RWPE2 (cell line): ENCODE results near the gene ADGRL4.

Source experiments
- ATAC-seq: fragments of 200-7000 bp; cut with Tn5 transposase; 3 replicates; pipeline ENCODE4 v1.9.1; 2021; ENCODE audit warnings: low read depth
- DNase-seq: peaks from one replicate; pipeline ENCODE4 v3.0.0-alpha.2; 2020; ENCODE audit warnings: low spot score
- H3K27ac ChIP-seq: fragments of 450-650 bp; 2 replicates; pipeline ENCODE4 v1.5.1; 2017; ENCODE audit warnings: mild to moderate bottlenecking; ENCODE audit not compliant: poor library complexity, severe bottlenecking
- H3K27me3 ChIP-seq: fragments of 250-450 bp; sonication (Bioruptor Pico); 2 replicates; pipeline ENCODE4 v1.5.1; 2021; ENCODE audit warnings: mild to moderate bottlenecking, moderate library complexity; ENCODE audit not compliant: insufficient read depth, poor library complexity, severe bottlenecking
- H3K36me3 ChIP-seq: fragments of 250-450 bp; sonication (Bioruptor Pico); 2 replicates; pipeline ENCODE4 v1.5.1; 2020; ENCODE audit warnings: low read depth, mild to moderate bottlenecking, moderate library complexity
- H3K4me1 ChIP-seq: fragments of 250-450 bp; sonication (Bioruptor Pico); 2 replicates; pipeline ENCODE4 v1.5.1; 2021; ENCODE audit warnings: mild to moderate bottlenecking, moderate library complexity; ENCODE audit not compliant: insufficient read depth, poor library complexity, severe bottlenecking
- H3K4me3 ChIP-seq: fragments of 250-450 bp; sonication (Bioruptor Pico); 2 replicates; pipeline ENCODE4 v1.5.1; 2021; ENCODE audit warnings: mild to moderate bottlenecking, moderate library complexity; ENCODE audit not compliant: severe bottlenecking
- H3K9me3 ChIP-seq: fragments of 250-450 bp; sonication (Bioruptor Pico); 2 replicates; pipeline ENCODE4 v1.5.1; 2021; ENCODE audit warnings: mild to moderate bottlenecking, moderate library complexity; ENCODE audit not compliant: severe bottlenecking
- CTCF ChIP-seq: fragments of 450-650 bp; IDR thresholded peaks from one replicate; pipeline ENCODE4 v1.5.1; 2017; ENCODE audit warnings: mild to moderate bottlenecking, moderate library complexity; ENCODE audit not compliant: poor library complexity, severe bottlenecking

ADGRL4 gene

GRCh38 chr1:79006564-79006963, at the start of gene ADGRL4:
Gene ADGRL4 (minus strand): TSS chr1:79006730. CDS start chr1:79006654, 76 bp downstream.
- ATAC-seq: peak; percentile 67
- Histone ChIP-seq H3K4me3 (peak within 1 kb of the TSS; percentile 10), H3K27ac (no peak within 1 kb of the TSS)

GRCh38 chr1:79055856-79056255, 49.3 kb upstream of the ADGRL4 start:
- no peaks in the 10 kb centered on the region for H3K27me3 ChIP-seq
- no peaks in the 10 kb centered on the region for H3K4me1 ChIP-seq
- no peaks in the 10 kb centered on the region for H3K36me3 ChIP-seq
- DNase-seq: no peak
- no peak overlapping the region for H3K27ac ChIP-seq
- H3K4me3 ChIP-seq: no peak overlapping the region
- no peak for ATAC-seq
- no peaks in the 10 kb centered on the region for H3K9me3 ChIP-seq
- no peak for TF ChIP-seq CTCF

More at GRCh38 chr1:79006564-79006963, at the start of gene ADGRL4:
- no peaks in the 10 kb centered on the region for H3K27me3 ChIP-seq
- no peaks in the 10 kb centered on the region for H3K9me3 ChIP-seq
- no peaks in the 10 kb centered on the region for H3K4me1 ChIP-seq
- no peaks in the 10 kb centered on the region for H3K36me3 ChIP-seq
- DNase-seq: peak; percentile 29
- no peak for TF ChIP-seq CTCF

- no peak for TF ChIP-seq CTCF
- no peaks in the 10 kb centered on the region for H3K9me3 ChIP-seq
- no peaks in the 10 kb centered on the region for H3K4me1 ChIP-seq
- no peaks in the 10 kb centered on the region for H3K27me3 ChIP-seq
- no peaks in the 10 kb centered on the region for H3K36me3 ChIP-seq
- H3K27ac ChIP-seq: no peak overlapping the region
- ATAC-seq (no peak), DNase-seq (no peak)
- no peak overlapping the region for H3K4me3 ChIP-seq
Observed at GRCh38 chr1:79052829-79053449, 46.4 kb upstream of the ADGRL4 start.

GRCh38 chr1:79044974-79045650, 38.6 kb upstream of the ADGRL4 start:
- Histone ChIP-seq H3K27me3 (no peaks in the 10 kb centered on the region), H3K36me3 (no peaks in the 10 kb centered on the region), H3K4me1 (peaks cover 6% of the 10 kb centered on the region), H3K27ac (no peak overlapping the region), H3K9me3 (no peaks in the 10 kb centered on the region), H3K4me3 (no peak overlapping the region)
- DNase-seq: no peak
- TF ChIP-seq CTCF: no peak
- ATAC-seq: peak; percentile 14; the same call in 1 of the 3 replicates

- Histone ChIP-seq H3K9me3 (no peaks in the 10 kb centered on the region), H3K27me3 (no peaks in the 10 kb centered on the region), H3K27ac (no peak overlapping the region), H3K36me3 (no peaks in the 10 kb centered on the region), H3K4me3 (no peak overlapping the region), H3K4me1 (peaks cover 6% of the 10 kb centered on the region)
- ATAC-seq: no peak
- DNase-seq: no peak
- TF ChIP-seq CTCF: no peak
Observed at GRCh38 chr1:79043506-79043905, 37.0 kb upstream of the ADGRL4 start.
